HG02852 (cell line): ENCODE data around the gene CPHXL2.

Source experiments
- ATAC-seq: cut with Tn5 transposase; IDR thresholded peaks from one replicate; pipeline ENCODE4 v1.9.1; 2021; ENCODE audit warnings: mild to moderate bottlenecking, moderate library complexity; ENCODE audit not compliant: unreplicated experiment

CPHXL2 gene

DNA sequence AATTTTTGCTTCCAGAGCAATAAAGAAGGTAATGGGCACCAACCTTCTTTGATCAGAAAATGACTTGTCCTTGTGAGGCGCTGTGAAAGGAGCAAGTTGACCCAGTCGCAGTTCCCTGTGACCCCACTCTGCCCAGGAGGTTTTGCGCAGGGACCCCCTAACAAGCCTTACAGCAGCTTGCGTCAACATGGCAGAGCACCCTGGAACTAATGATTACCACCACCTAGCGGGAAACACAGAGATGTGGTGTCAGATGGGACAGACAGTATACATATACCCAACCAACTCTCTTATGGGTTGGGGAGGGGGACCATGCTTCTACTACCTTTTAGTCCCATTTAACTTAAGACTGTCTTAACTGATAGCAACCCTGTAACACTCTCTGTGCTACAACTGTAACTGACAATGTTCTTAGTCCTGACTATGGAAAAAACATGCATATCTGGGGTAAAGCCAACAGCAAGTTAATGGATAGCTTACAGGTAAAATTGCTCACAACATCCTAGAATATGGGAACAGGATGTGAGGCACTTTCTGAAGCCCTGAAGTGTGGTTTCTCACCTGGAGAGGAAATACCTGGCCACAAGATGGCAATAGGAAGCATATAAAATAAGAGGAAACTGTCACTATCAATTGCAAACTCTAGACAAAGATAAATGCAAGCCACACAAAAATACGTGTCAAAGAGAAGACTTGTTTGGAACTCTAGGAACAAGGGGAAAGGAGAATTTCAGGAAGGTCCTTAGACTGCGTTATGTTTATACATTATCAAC lies 32.4 kb downstream of the CPHXL2 start:
- ATAC-seq: no peak

GRCh38 chr16:75640598-75640997 lies 36.2 kb downstream of the CPHXL2 start:
- ATAC-seq: no peak

- no peak for ATAC-seq
These were observed 41.8 kb downstream of the CPHXL2 start for GRCh38 chr16:75635036-75635435.

GRCh38 chr16:75632857-75633256 lies 44.0 kb downstream of the CPHXL2 start:
- no peak for ATAC-seq

DNA sequence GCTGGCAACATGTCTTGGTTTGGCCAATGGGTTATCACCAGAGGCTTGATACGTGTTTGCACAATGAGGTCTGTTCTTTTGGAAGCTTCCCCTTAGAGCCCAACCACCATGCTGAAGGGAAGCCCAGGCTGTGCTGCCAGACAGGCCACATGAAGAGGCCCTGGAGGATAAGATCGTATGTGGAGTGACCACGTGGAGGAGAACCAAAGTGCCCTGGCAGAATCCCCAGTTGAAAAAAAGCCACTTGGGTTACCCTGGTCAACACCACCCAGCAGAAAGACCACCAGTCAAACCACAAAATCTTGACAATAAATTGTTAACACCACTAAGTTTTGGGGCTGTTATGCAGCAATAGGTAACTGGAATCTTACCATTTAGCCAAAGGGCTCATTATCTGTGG lies 46.8 kb downstream of the CPHXL2 start:
- ATAC-seq: no peak

- ATAC-seq: no peak
These were observed 47.7 kb downstream of the CPHXL2 start for GRCh38 chr16:75629132-75629531.

- ATAC-seq: no peak
These were observed 48.5 kb downstream of the CPHXL2 start for GRCh38 chr16:75628351-75628750.

- ATAC-seq: no peak
These were observed 49.0 kb downstream of the CPHXL2 start for GRCh38 chr16:75627851-75628250.

DNA sequence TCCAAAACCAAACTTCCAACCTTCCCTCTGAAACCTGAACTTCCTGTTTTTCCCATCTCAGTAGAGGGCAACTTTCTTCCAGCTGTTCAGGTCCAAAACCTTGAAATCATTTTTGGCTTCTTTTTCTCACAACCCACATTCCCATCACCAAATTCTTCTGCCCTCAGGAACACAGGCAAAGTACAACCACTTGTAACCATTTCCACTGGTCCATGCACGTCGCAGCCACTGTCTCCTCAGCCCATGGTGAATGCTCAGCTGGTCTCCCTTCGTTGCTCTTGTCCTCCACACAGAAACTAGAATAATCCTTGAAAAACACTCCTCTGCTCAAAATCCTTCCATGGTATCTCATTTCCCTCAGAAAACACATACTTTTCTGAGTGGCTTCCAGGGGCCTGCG lies 50.0 kb downstream of the CPHXL2 start:
- ATAC-seq: no peak

DNA sequence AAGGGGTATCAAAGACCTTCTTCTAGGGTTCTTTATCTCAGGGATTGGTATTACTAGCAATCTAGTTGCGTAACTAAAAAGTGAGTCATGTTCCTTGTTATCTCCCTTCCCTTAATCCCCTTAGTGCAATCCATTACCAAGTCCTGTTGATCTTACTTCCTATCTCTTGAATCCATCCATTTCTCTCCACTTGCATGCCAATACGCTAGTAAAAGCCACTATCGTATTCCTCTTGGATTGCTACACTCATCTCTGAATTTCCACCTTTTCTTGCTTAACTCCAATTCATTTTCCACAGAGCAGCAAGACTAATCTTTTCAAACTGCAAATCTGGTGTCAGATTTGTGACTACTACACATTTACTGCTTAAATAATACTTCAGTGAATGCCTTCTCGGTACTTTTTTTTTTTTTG lies 51.9 kb downstream of the CPHXL2 start:
- no peak for ATAC-seq

DNA sequence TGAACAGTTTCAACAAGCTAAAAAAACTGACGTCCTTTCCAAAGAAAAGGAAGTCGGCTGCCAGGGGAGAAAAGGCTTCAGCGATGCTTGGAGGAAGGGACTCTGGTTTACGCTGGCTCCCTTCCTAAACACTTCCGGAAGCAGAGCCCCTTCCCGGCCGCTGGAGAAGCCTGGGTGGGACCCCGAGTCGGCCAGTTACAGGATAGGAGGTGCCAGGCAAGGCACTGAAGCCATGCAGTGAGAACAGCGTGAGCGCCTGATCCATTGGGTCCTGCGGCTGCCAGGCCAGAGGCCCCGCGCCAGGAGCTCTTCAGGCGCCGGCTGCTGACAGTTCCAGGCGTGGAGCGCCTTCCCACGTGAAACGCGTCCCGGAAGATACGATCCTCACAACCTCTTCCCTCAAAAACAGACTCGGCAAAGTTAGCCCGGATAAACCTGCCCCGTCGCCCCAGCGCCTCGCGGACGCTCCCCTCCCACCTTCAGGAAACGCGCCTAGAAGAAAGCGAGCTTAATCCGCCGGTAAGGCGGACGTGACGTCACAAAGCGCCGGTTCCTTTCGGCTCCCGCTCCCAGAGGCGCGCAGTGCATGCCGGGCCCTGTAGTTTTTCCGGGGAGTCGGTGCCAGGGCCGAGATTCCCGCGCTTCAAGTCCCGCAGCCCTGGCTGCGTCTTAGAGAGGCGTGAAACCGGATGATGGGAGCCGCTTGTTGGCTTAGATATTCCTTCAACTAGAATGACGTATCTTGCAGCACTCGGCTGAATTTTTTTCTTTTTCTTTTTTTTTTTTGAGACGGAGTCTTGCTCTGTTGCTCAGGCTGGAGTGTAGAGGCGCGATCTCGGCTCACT lies 53.8 kb downstream of the CPHXL2 start, which contains the start of gene ADAT1:
Gene ADAT1 (minus strand): TSS at position 521 of the 845 bp plus-strand sequence. CDS start 2,482 bp downstream, outside the sequence.
- peak; percentile 94 for ATAC-seq

- ATAC-seq: no peak
These were observed 55.7 kb downstream of the CPHXL2 start for GRCh38 chr16:75621170-75621477.

DNA sequence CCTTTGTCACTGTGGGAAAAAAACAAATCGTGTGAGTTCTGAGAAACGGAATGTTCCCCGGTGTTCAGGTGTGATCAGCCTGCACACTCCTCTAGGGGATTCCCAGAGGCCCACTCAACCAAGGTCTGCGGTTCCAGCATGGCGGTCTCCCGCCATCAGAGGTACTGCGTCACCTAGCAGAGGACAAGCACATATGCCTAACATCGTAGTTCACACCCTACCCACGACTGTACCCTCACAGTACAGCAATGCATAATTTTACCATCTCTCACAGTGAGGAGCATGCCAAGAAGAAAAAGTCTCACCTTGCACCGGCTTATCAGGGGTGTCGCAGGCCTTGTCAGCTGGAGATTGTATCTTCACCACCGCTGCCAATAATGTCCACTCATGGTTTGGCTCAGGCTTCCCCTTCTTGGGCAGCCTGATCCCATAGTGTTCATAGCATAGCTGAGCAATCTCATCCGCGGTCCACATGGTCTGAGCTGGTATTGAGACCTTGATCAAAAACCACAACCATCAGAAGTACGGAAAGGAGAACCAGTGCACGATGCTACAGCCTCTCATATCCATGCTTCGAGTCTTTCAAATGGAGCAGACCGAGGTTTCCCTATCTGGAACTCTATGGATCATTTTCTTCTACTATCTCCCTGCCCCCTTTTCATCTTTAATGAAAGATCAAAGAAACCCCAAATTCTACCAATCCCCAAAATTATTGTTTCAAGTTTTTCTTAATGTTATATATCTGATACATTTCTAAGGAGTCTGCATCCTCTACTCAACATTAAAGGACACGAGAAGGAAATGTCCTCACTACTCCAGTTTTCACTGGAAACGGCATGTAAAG lies 56.3 kb downstream of the CPHXL2 start:
- ATAC-seq: no peak

- no peak for ATAC-seq
These were observed 58.0 kb downstream of the CPHXL2 start for GRCh38 chr16:75618780-75619179.

DNA sequence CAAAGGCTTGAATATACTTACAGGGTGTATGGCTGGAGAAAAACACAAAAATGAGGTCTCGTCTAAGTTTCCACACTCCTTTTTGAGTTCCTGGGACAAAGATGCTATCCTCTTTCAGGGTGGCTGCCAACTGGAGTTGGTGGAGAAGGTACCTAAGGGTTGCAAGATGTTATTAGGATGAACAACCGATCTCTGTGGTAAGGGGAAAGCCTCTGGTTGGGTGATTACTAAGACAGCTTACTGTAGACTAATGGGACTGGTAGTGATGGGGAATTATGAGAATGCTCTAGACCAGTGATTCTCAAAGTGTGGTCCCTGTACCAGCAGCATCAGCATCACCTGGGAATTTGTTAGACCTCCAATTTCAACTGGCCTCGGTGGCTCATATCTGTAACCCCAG lies 59.7 kb downstream of the CPHXL2 start:
- no peak for ATAC-seq

DNA sequence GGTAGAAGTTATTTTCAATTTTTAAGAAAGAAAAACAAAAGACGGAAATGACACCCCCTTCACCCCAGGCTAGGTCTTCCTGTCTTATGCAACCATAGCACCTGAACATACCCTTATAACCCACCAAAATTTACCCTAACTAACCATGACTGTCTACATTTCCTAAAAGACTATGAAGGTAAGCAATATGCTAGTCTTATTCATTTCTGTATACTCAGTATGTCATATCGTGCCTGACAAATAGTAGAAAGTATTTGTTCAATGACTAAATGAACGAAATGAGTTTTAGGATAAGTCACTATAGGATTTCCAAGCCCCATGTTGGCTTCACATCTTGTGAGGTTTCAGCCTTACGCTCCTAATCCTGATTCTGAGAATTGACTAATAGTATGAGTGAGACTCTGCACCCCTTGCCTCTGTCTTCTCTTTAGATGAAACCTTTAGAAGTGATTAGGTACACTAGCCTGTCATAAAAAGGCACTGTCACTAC lies 60.2 kb downstream of the CPHXL2 start:
- ATAC-seq: peak; percentile 64

DNA sequence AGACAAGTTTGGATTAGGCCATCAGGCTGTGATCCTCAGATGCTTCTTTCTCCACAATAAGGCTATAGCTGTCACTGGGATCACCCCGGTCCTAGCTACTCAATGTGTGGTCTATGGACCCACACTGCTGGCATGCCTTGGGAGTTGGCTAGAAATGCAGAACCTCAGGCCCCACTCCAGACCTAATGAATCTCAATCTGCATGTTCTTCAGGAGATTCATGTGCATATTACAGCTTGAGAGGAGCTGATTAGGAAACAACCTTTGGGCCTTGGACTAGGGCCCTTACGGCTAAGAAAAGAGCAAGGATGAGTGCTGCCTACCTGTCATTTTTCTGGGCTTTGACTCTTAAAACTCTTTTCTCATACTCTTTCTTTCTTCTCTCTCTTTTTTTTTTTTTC lies 61.2 kb downstream of the CPHXL2 start:
- no peak for ATAC-seq

GRCh38 chr16:75614066-75614897 lies 62.5 kb downstream of the CPHXL2 start:
- ATAC-seq: no peak
